ENCODE results near the gene TOM1L2.
A peak's percentile ranks its signal among the peaks of the same experiment; 100 is the strongest.

The TOM1L2 gene

DNA sequence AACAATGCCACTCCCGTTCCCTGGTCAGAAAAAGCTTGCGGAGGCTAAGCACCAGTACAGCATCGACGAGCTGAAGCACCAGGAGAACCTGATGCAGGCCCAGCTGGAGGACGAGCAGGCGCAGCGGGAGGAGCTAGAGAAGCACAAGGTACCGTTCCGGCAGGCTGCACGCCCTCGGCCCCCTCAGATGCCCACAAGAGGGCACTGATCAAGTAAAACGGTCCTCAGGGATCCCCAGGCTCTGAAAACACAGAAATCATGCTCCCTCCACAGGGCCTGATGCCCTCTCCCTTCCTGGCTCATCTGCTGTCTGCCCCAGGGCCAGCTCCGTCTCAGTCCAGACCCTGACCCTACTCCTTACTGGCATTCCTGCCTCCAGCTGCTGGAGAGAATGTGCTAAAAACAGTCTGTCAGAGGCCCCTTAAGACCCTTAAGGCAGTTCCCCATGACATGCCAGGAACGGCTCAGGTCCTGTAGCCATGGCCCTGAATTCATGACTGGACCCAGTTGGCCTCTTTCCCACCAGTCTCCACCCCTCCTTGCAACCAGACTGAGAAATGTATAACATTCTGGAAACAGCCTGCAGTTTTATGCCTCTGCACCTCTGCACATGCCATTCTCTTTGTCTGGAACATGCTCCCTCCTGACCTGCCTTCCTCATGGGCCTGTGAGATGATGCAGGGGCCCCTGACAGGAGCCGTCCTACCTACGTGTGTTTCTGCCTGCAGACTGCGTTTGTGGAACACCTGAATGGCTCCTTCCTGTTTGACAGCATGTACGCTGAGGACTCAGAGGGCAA lies 22.3 kb upstream of the TOM1L2 start:
- peak; percentile 60 for DNase-seq

GRCh38 chr17:17993852-17994251 lies 21.7 kb upstream of the TOM1L2 start:
- no peak for DNase-seq

GRCh38 chr17:17993366-17993765 lies 21.2 kb upstream of the TOM1L2 start:
- DNase-seq = no peak

- DNase-seq = no peak
Measured at GRCh38 chr17:17990282-17990681, 18.1 kb upstream of the TOM1L2 start.

DNA sequence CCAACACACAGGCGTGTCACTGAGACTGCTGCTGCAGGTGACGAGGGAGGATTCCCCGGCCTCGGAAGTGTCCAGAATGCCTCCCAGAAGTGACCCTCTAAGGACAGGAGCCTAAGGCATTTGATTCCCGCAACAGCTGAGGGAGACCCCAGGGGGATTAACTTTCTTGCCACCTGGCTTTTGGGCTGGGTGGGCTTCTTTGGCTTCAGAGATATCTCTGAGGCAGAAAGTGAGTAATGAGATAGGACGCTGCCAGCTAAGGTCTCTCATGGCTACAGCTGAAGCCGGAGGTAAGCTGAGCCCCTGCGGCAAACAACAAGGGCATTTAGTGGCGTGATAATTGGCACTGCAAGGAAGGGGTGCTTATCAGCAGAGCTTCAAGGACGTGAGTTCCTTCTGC lies 17.4 kb upstream of the TOM1L2 start:
- DNase-seq = no peak

DNA sequence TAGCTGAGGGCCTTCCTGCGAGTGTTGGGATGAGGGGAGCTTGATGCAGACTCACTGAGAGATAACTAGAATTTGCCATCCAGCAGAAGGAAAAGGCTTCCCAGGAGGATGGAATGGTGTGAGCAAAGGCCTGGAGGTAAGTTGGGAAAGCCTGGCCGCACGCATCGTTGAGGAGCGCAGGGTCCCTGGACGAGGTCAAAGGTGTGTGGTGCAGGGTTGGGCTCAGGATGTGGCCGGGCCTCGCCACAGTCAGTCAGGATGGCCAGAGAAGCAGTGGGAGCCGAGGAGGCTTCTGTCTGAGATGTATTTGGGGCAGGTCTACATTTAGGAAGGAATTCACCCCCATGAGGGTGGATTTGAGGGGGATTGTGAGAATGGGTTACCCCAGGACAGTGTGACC lies 16.9 kb upstream of the TOM1L2 start:
- DNase-seq = no peak

GRCh38 chr17:17988427-17988945 lies 16.3 kb upstream of the TOM1L2 start:
- no peak for DNase-seq

GRCh38 chr17:17987901-17988300 lies 15.7 kb upstream of the TOM1L2 start:
- no peak for DNase-seq

DNA sequence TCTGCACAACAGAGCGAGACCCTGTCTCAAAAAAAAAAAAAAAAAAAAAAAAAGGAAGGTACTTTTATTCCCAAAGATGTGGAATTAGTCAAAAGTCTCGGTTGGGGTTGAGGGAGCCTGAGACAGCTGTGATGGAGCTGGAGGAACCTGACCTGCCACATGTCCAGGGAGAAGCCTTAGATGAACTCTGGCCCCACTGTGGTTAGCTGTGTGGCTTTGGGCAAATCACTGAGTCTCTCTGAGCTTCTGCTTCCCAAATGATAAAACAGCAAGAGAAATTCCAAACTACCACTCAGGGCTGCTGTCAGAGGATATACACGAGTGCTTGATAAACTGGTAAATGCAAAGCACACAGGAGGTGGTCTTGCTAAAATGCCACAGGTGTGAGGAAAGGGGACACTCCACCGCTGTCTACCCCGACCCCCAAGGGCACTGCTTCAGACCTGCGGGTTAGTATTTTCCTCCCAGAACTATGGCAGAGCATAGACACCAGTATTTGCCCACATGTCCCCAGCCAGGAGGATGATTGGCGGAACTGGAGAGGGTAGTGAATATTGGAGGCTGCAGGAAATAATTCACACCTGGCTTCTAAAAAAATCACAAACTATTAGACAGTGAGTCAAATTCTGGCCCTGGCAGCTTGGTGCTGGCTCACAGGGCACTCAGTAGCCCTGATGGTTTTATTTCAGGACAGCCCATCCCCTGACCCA lies 15.1 kb upstream of the TOM1L2 start:
- no peak for DNase-seq

DNA sequence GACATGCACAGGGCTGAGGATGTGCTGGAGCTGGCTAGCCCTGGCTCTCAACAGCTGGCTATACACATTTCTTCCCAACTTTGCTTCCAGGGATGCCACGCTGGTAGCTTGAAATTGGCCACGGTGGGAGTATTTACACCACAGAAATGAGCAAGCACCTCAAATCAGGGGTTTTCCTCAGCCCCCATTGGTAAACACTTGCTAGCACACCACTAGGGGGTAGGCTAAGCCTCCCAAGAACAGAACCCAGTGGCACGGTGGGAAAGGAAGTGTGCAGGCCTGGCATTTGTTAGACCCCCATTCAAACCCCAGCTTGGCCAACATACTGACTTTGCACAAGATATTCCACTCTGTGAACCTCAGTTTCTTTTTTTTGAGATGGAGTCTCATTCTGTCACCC lies 13.4 kb upstream of the TOM1L2 start:
- DNase-seq = no peak

- no peak for DNase-seq
Measured at GRCh38 chr17:17985153-17985552, 13.0 kb upstream of the TOM1L2 start.

DNA sequence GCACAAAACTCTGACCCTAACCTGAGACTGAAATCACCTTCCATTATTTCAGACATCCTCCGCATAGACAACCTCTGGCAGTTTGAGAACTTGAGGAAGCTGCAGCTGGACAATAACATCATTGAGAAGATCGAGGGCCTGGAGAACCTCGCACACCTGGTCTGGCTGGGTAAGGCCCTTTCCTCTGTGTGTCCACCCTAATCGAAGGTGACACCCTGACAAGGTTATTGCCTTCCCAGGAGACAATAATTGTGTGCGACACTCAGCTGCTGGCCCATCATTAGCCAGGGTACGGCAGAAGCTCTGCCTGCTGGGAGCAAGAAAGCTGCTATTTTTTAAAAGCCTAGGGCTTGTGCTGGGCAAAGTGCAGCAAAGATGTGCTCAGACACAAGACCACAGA lies 11.6 kb upstream of the TOM1L2 start:
- DNase-seq = no peak

- no peak for DNase-seq
Measured at GRCh38 chr17:17983376-17983775, 11.2 kb upstream of the TOM1L2 start.

DNA sequence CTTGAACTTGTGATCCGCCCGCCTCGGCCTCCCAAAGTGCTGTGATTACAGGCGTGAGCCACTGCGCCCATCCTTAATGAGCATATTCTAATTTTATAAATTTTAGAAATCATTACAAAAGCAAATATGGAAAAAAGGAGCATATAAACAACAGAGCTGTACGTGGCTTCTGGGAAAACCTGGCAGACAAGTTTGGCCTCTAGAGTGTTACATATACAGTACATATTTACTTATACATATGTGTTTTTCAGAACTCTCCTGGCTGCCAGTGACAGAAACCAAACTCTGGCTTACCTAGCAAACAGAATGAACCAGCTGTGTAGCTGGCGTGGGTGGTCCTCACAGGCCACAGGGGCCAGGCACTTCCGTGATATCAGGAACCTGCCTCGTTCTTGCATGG lies 10.6 kb upstream of the TOM1L2 start:
- DNase-seq = no peak

- no peak for DNase-seq
Measured at GRCh38 chr17:17981330-17981729, 9.1 kb upstream of the TOM1L2 start.

- DNase-seq = no peak
Measured at GRCh38 chr17:17979778-17980177, 7.6 kb upstream of the TOM1L2 start.

DNA sequence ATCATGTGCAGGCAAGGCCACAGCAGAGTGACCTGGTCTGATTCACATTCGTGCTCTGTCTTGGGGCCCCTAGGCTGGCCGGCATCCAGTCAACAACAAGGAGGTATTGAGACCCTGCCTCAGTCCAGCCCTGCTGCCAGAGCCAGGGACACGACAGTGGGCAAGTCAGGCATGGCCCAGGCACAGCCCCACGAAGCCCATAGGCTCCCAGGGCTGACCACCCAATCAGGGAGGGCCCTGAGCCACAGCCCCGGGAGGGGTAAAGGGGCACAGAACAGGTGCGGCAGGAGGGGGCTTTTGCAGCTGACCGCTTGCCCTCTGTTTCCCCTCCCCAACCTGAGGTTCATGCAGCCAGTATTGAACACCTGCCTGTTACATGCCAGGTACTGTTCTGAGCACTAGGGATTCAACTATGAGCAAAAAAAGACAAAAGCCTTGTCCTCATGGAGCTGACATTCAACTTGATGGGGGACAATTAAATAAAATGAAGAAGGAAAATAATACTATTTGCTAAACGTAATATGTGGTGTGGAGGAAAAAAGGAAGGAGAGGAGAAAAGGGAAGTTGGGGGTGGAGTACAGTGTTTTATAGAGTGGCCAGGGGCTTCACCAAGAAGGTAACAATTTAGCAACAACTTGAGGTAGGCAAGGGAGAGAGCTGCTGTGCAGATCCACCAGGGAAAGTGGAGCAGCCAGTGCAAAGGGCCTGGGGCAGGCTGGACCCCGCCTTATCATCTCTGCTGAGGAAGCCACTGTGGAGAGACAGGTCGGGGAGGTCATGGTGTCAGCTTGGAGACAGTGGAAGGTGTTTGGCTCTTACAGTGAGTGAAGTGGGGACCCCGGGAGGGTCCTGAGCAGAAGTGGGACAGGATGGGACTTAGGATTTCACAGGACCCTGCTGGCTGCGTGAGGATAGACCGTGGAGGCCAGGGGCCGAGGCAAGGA lies 6.6 kb upstream of the TOM1L2 start:
- no peak for DNase-seq

GRCh38 chr17:17976931-17977570 lies 4.9 kb upstream of the TOM1L2 start:
- no peak for DNase-seq

DNA sequence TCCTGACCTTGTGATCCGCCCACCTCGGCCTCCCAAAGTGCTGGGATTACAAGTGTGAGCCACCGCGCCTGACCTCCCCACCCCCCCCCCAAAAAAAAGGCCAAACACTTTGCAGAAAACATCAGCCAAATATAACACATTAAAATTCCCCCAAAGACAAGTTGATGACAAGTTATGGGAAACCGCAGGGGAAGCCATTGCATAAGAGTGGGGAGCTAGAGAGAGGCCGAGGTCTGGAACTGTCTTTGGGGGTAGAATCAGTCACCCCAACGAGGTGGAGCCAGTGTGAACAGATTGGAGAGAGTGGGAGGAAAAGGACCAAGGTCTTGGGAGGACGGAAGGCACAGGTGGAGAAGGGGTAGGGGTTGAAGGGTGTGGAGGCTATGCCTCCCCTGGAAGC lies 3.2 kb upstream of the TOM1L2 start:
- no peak for DNase-seq

- DNase-seq = no peak
Measured at GRCh38 chr17:17972952-17973254, 703 bp upstream of the TOM1L2 start.

DNA sequence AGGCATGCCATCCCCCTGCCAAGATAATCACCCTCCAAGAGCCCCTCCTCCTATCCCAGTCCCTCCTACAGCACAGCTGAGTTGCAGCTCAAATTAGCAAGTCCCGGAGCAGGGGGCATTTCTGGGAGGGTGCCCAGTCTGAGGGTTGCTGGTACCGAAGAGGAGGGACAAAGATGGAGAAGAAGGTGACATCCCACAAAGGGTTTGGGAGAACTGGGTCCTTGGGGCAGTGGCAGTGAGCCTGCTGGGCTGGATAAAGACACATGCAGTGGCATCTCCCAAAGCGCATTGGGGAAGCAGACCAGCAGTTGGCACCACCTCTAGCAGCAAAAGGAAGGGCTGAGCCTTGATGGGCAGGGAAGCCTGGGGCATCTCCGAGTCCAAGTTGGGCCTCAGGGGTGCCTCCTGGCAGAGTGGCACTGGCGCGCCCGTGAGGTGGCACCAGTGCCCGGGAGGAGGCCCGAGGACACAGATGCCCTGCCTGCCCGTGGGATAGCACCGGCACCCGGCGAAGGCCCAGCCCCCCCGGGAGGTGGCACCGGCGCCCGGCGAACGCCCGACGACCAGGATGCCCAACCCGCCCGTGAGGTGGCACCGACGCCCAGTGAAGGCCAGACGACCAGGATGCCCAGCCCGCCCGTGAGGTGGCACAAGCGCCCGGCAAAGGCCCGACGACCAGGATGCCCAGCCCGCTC lies 622 bp downstream of the TOM1L2 start:
- DNase-seq = no peak
